ENCODE measurements around the gene YEATS4.
"Not testable (repeated sequence)": the region's sequence is repeated elsewhere in the genome, so short reads cannot be mapped to it uniquely, and the experiment has no call there.

Gene YEATS4

DNA sequence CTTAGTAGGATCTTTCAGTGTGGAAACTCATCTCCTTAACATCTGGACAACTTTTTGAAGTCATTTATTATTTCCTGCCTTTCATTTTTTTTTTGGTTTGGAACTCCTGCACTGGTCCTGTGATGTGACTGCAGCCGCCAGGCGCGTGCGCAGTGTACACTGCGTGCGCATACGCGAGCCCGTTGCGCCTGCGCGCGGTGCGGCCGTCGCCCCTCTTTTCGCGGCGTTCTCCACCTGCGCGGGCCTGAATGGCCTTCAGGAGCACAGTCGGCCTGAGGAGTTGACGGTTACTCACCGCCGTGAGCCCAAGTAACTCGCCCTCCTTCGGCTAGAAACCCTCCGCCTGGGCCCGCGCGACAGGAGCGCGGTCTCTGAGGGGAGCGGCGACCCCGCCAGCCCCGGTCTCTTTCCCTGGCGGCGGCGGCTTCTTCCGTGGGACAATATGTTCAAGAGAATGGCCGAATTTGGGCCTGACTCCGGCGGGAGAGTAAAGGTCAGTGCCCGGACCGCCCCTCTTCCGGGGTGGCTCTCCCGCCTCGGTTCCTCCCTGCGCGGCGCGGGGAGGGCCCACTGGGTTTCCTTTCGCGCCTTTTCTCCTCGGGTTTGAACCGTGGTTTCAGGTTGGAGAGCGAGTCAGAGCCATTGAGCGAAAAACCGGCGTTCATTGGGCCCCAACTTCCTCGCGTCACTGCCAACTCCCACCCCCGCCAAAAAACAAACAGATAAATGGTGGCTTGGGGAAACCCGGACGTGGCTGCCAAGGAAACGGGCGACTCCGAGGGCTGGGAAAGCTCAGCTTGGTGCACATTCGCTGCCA is at the start of gene YEATS4:
TSS of gene YEATS4 (plus strand) at position 213 of the 817 bp plus-strand sequence. CDS start at position 443, 230 bp downstream.
- peak within 1 kb of the TSS; percentile 79 for H3K4me3 ChIP-seq (ENCODE audit: low read depth, low read length)
- TF ChIP-seq, protein P1, sequence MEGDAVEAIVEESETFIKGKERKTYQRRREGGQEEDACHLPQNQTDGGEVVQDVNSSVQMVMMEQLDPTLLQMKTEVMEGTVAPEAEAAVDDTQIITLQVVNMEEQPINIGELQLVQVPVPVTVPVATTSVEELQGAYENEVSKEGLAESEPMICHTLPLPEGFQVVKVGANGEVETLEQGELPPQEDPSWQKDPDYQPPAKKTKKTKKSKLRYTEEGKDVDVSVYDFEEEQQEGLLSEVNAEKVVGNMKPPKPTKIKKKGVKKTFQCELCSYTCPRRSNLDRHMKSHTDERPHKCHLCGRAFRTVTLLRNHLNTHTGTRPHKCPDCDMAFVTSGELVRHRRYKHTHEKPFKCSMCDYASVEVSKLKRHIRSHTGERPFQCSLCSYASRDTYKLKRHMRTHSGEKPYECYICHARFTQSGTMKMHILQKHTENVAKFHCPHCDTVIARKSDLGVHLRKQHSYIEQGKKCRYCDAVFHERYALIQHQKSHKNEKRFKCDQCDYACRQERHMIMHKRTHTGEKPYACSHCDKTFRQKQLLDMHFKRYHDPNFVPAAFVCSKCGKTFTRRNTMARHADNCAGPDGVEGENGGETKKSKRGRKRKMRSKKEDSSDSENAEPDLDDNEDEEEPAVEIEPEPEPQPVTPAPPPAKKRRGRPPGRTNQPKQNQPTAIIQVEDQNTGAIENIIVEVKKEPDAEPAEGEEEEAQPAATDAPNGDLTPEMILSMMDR (IDR thresholded peaks at IDR 0.05; ENCODE audit: insufficient read depth, low read depth, low read length, missing control alignments) = no peak
- DNase-seq (ENCODE audit: low read depth) = peak; percentile 95

DNA sequence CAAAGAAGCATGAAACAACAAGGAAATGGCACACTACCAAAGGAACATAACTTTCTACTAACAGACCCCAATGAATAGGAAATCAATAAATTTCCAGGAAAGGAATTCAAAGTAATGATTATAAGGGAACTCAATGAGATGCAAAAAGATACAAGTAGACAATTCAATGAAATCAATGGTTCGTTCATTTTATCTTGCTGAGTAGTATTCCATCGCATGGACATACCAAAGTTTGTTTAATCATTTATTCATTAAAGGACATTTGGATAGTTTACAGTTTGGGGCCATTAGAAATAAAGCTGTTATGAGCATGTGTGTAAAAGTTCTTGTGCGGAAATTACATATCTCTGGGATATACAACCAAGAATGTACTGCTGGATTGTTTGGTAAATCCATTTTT is 46.3 kb upstream of the YEATS4 start:
- no peak overlapping the region for H3K4me3 ChIP-seq (ENCODE audit: low read depth, low read length)
- no peak for DNase-seq (ENCODE audit: low read depth)
- TF ChIP-seq, protein P1 (IDR thresholded peaks at IDR 0.05; ENCODE audit: insufficient read depth, low read depth, low read length, missing control alignments) = no peak

GRCh38 chr12:69316784-69317183 is 42.8 kb upstream of the YEATS4 start:
- not testable (repeated sequence) for H3K4me3 ChIP-seq (ENCODE audit: low read depth, low read length); DNase-seq (ENCODE audit: low read depth)

DNA sequence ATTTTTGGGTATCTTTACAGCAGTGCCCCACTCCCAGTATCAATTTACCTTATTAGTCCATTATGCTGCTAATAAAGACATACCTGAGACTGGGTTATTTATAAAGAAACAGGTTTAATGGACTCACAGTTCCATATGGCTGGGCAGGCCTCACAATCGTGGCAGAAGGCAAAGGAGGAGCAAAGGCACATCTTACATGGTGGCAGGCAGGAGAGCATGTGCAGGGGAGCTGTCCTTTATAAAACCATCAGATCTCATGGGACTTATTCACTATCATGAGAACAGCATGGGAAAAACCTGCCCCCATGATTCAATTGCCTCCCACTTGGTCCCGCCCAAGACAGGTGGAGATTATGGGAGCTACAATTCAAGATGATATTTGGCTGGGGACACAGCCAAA is 42.3 kb upstream of the YEATS4 start:
- not testable (repeated sequence) for DNase-seq (ENCODE audit: low read depth); H3K4me3 ChIP-seq (ENCODE audit: low read depth, low read length)

DNA sequence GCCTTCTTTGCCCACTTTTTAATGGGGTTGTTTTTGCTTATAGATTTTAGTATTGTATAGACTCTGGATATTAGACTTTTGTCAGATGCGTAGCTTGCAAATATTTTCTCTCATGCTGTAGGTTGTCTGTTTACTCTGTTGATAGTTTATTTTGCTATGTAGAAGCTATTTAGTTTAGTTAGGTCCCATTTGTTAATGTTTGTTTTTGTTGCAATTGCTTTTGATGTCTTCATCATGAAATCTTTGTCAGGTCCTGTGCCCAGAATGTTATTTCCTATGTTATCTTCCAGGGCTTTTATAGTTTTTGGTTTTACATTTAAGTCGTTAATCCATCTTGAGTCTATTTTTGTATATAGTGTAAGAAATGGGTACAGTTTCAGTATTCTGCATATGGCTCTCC is 41.3 kb upstream of the YEATS4 start:
- TF ChIP-seq, protein P1 (IDR thresholded peaks at IDR 0.05; ENCODE audit: insufficient read depth, low read depth, low read length, missing control alignments) = no peak
- no peak for DNase-seq (ENCODE audit: low read depth)
- no peak overlapping the region for H3K4me3 ChIP-seq (ENCODE audit: low read depth, low read length)

DNA sequence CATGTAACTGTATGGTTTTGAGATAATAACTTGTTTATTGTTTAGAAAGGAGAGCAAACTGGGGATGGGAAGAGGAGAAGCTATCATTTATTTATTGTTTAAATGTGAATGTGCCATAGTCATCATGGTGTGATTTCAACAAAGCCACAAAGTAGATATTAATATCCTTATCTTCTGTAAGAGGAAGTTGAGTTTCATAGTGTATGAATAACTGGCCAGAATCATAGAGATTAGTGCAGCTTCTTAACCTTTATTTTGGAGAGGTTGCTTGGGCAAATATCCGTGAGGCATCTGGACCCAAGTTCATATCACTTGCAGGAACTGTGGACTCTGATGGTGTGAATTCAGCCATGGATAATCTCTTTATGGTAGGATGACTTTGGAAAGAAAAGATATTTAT is 38.2 kb upstream of the YEATS4 start:
- H3K4me3 ChIP-seq (ENCODE audit: low read depth, low read length) = no peak overlapping the region
- no peak for DNase-seq (ENCODE audit: low read depth)
- TF ChIP-seq, protein P1 (IDR thresholded peaks at IDR 0.05; ENCODE audit: insufficient read depth, low read depth, low read length, missing control alignments) = no peak

DNA sequence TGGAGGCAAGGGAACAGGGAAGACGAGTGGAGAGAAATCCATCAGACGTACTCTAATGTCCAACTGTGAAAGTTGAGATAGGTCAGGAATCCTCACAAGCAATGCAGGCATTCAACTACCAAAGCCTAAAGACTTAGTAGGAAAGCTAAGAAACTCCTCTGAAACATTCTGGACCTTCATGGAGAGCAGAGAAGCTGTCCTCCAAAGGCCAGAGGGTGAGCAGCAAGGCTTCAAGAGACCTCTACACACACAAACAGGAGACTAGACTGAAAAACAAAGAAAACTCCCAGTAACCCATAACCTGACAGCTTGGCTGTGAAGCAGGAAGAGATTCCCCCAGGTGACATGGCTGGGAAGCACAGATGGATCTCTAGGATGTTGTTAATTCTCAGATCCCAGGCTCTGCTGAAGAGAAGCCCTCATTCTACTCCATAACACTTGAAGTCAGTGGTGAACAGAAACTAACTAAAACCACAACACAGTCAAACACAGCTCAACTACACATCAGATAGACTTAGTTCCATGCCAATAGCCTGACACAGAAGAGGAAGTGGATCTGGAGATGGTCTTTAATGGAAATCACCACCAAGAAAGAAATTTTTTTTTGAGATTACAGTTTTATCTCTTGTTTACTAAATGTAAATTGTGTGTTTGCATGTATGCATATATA is 34.6 kb upstream of the YEATS4 start:
- DNase-seq (ENCODE audit: low read depth) = peak; percentile 64
- no peak overlapping the region for H3K4me3 ChIP-seq (ENCODE audit: low read depth, low read length)
- TF ChIP-seq, protein P1 (IDR thresholded peaks at IDR 0.05; ENCODE audit: insufficient read depth, low read depth, low read length, missing control alignments) = no peak

DNA sequence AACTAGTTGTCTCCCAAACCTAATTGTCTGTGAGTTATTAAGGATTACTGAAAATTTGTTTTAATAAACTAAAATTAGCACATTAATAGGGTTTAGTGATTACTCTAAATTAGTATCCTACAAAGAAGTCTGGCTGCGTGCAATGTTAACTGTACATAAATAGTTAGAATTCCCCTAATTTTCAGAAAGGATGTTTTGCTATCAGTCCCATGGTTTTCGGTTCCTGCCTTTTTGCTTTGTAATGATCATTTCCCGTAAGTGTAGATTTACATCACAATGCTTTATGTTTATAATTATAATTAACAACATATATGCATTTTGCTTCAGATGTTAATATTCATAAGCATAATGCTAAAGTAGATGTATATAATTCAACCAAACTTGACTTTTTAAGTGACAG is 31.1 kb upstream of the YEATS4 start:
- no peak for DNase-seq (ENCODE audit: low read depth)
- H3K4me3 ChIP-seq (ENCODE audit: low read depth, low read length) = no peak overlapping the region
- TF ChIP-seq, protein P1 (IDR thresholded peaks at IDR 0.05; ENCODE audit: insufficient read depth, low read depth, low read length, missing control alignments) = no peak
